ENCODE measurements around the gene SLC8B1. TPM values are rescaled to one million over a fixed set of nuclear protein-coding genes. Genes with fewer than 3 reads are reported as not detected.

Gene SLC8B1
- total RNA-seq, 4 donors from 2014 or later: 19.6 to 31.9 (median 28.5) TPM

DNA sequence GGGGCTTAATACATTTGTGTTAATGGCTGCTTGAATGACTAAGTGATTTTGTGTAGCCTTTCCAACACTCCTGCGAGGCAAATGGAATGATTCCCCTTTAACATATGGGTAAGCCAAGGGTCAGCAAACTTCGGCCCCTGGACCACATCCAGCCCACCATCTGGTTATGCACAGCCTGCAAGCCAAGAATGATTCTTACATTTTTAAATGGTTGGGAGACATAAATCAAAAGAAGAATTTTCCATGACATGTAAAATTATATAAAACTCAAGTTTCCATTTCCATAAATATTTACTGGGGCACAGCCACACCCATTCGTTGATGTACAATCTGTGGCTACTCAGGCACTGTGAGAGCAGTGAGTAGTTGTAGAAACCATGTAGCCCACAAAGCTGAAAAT lies 9.0 kb downstream of the SLC8B1 start:
- no peak for DNase-seq
- peaks cover 0 to 70% (median 5%) of the 10 kb centered on the region in 3 donors for H3K36me3 ChIP-seq
- peak overlapping the region in 3 of 4 donors; percentile 1 to 53 (median 31) for H3K27ac ChIP-seq

DNA sequence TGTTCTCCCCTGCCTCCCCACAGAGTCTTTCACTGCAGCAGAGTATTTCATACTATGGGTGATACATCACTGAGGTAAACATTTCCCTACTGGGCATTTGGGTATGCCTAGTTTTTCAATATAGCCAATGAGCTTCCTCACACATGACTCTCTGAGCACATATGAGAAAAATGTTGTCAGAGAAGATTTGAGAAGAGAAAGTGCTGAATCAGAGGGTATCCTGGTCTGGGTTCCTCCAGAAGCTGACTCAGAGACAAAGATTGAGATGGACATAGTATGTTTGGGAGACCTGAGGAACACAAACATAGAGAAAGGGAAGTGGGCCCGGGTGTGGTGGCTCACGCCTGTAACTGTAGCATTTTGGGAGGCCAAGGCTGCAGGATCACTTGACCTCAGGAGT lies 12.6 kb downstream of the SLC8B1 start:
- TF ChIP-seq POLR2A (IDR thresholded peaks at IDR 0.05): no peak
- TF ChIP-seq, protein P1, sequence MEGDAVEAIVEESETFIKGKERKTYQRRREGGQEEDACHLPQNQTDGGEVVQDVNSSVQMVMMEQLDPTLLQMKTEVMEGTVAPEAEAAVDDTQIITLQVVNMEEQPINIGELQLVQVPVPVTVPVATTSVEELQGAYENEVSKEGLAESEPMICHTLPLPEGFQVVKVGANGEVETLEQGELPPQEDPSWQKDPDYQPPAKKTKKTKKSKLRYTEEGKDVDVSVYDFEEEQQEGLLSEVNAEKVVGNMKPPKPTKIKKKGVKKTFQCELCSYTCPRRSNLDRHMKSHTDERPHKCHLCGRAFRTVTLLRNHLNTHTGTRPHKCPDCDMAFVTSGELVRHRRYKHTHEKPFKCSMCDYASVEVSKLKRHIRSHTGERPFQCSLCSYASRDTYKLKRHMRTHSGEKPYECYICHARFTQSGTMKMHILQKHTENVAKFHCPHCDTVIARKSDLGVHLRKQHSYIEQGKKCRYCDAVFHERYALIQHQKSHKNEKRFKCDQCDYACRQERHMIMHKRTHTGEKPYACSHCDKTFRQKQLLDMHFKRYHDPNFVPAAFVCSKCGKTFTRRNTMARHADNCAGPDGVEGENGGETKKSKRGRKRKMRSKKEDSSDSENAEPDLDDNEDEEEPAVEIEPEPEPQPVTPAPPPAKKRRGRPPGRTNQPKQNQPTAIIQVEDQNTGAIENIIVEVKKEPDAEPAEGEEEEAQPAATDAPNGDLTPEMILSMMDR (IDR thresholded peaks at IDR 0.05): no peak
- Histone ChIP-seq H3K4me1 (peaks cover 0 to 12% (median 7%) of the 10 kb centered on the region in 3 donors), H3K36me3 (peaks cover 11 to 70% (median 17%) of the 10 kb centered on the region in 3 donors), H3K27ac (no peak overlapping the region), H3K4me3 (no peak overlapping the region), H3K27me3 (no peaks in the 10 kb centered on the region), H3K9me3 (no peaks in the 10 kb centered on the region)
- WGBS, 2 donors: 88 to 96% methylated on average over 2 of the region's 2 CpGs
- DNase-seq: no peak
- intact Hi-C loops (cut with DNase I): no loop called here

More for the DNA sequence above, 9.0 kb downstream of the SLC8B1 start:
- intact Hi-C loops (cut with DNase I): no loop called here
- Histone ChIP-seq H3K4me1 (peaks cover 0 to 23% (median 13%) of the 10 kb centered on the region in 3 donors), H3K4me3 (no peak overlapping the region), H3K9me3 (no peaks in the 10 kb centered on the region), H3K27me3 (no peaks in the 10 kb centered on the region)
- 62 to 76% methylated on average over 3 of the region's 3 CpGs for WGBS, 2 donors
- TF ChIP-seq POLR2A (IDR thresholded peaks at IDR 0.05): no peak
- TF ChIP-seq, protein P1 (IDR thresholded peaks at IDR 0.05): no peak

DNA sequence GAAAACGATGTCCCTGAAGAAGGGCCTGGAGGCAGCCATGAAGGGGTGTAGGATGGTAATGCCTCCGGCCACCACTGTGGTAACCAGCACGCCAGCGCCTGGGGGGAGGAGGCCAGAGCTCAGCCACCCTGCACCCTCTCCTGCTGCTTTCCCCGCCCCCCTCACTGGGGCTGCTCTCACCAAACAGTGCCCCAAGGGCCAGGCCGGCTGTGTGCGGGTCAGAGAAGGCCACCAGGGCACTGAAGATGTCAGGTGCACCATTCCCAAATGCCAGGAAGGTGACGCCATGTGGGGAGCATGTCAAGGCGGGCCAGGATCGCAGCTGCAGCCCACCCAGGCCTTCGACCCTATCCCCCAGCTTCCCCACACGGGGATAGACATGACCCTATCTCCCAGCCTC lies 14.5 kb downstream of the SLC8B1 start:
- Histone ChIP-seq H3K4me1 (no peaks in the 10 kb centered on the region), H3K27ac (no peak overlapping the region), H3K27me3 (no peaks in the 10 kb centered on the region), H3K4me3 (no peak overlapping the region), H3K36me3 (peaks cover 17 to 82% (median 23%) of the 10 kb centered on the region in 3 donors), H3K9me3 (no peaks in the 10 kb centered on the region)
- no peak for DNase-seq
- WGBS, 2 donors: 100% methylated on average over 3 to 5 of the region's 12 CpGs
- no peak for TF ChIP-seq POLR2A (IDR thresholded peaks at IDR 0.05)
- TF ChIP-seq, protein P1 (IDR thresholded peaks at IDR 0.05): no peak
- intact Hi-C loops (cut with DNase I): no loop called here

DNA sequence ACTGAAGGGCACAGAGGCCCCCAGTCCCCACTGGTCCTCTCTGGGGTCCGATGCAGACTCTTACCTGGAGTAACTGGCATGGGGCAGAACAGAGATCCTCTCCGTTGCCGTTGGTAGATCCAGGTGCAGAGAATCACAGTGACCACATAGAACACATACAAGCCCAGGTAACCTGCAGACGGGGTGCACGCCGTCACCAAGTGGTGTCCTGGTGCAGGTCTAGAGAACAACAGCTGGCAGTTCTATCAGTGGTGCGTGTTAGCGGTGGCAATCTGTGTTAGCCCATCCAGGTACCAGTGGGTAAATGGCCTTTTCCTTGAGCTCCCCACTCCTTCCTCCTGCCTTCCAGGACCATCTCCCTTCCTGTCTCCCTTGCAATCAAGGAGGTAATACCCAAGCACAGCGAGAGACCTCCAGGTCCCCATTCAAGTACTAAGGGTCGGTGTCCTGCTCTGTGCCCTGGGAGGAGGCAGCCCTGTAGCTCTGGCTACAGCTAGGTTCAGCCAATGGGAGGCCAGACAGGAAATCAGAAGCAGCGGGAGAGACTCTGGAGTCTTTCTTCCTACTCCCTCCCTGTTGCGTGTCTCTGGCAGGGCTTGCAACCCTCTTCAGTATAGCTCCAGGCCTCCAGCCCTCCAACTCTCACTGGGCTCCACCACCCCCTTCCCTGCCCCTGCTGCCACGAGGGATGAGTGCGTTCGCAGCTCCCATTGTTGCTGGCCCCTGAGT lies 15.8 kb downstream of the SLC8B1 start:
- no peak for DNase-seq
- Histone ChIP-seq H3K4me1 (no peaks in the 10 kb centered on the region), H3K27ac (no peak overlapping the region), H3K9me3 (no peaks in the 10 kb centered on the region), H3K4me3 (no peak overlapping the region), H3K36me3 (peaks cover 17 to 95% (median 29%) of the 10 kb centered on the region in 3 donors), H3K27me3 (no peaks in the 10 kb centered on the region)
- 95 to 98% methylated on average over 6 to 12 of the region's 15 CpGs for WGBS, 2 donors
- TF ChIP-seq, protein P1 (IDR thresholded peaks at IDR 0.05): no peak
- TF ChIP-seq POLR2A (IDR thresholded peaks at IDR 0.05): no peak
- intact Hi-C loops (cut with DNase I): no loop called here

DNA sequence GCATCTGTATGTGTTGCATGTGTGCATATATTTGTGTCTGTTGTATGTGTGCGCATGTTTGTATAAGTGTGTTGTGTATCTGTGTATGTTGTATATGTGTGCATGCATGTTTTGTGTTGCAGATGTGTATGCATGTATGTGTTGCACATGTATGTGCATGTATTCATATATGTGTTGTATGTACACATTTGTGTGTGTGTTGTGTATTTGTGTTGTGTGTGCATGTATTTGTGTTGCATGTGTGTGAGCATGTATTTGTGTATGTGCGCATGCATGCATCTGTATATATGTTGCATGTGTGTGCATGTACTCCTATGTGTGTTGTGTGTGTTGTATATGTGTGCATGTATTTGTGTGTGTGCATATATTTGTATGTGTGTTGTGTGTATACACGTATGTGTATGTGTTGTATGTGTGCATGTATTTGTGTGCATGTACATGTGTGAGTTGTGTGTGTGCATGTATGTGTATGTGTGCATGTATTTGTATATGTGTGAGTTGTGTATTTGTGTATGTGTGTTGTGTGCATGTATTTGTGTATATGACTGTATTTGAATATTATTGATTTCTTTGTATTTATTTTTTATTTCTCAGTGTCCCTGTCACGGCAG lies 16.8 kb downstream of the SLC8B1 start:
- WGBS, 2 donors: 97% methylated on average over 3 to 4 of the region's 4 CpGs
- no peak overlapping the region for H3K27ac ChIP-seq
- H3K4me1 ChIP-seq: no peaks in the 10 kb centered on the region
- H3K9me3 ChIP-seq: no peaks in the 10 kb centered on the region
- intact Hi-C loops (cut with DNase I): no loop called here
- peaks cover 15 to 100% (median 36%) of the 10 kb centered on the region in 3 donors for H3K36me3 ChIP-seq
- TF ChIP-seq, protein P1 (IDR thresholded peaks at IDR 0.05): no peak
- no peak for TF ChIP-seq POLR2A (IDR thresholded peaks at IDR 0.05)
- H3K27me3 ChIP-seq: no peaks in the 10 kb centered on the region
- no peak for DNase-seq
- H3K4me3 ChIP-seq: no peak overlapping the region
